ENCODE data around the gene PKIB. TPM values are rescaled to one million over a fixed set of nuclear protein-coding genes. Genes with fewer than 3 reads are reported as not detected.

PKIB gene
- total and polyA plus RNA-seq, 2 of the 4 experiments (the other 2 are of a cell fraction) = 6.3 to 13.1 TPM

DNA sequence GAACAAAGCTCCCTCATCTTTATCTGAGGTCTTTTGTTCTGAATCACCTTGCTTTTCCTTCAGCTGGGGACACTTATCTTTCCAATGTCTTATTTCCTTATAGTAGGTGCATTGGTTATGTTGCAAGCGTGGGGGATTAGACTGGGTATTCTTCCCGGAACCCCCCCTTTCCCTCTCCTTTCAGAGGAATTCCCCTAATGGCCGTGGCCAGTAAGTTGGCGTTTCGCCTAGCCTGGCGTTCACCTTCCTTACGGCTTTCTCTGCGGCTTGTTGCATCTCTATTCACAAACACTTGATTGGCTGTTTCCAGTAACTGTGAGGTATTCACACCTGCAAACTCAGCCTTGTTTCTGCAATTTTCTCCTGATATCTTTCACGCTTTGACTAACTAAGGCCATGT is 136.5 kb downstream of the PKIB start:
- dilution Hi-C loops (cut with HindIII; ENCODE audit: low sequenced_read_pairs, unreplicated experiment) = no loop called here

More for the DNA sequence above, 136.5 kb downstream of the PKIB start:
- H3K27ac ChIP-seq (ENCODE audit: insufficient read depth, low read length) = no peak overlapping the region
- H2AFZ ChIP-seq (replicated peaks; ENCODE audit: low read length, poor library complexity) = no peak overlapping the region
- ChIA-PET POLR2A (ENCODE audit: unreplicated experiment) (no interaction called here), CTCF (interaction anchor here (1.2 to 1.4 kb wide), 2 partner anchors 15 to 92 kb away, joined by 5 to 7 read pairs; no protein-coding TSS in a partner anchor)
- ATAC-seq (ENCODE audit: low read depth) (no peak), DNase-seq (no peak)
- H4K8ac ChIP-seq (ENCODE audit: low read depth in 2 of 2, low read length in 2 of 2) = no peak overlapping the region
- in situ Hi-C loops (cut with MboI; ENCODE audit: low sequenced_read_pairs) = no loop called here
- no peak overlapping the region for H3K14ac ChIP-seq (replicated peaks; ENCODE audit: low read depth, low read length)
- WGBS, 2 experiments (ENCODE audit: extremely low coverage in 2 of 2, insufficient read length in 1 of 2) = 84% methylated on average over 6 of the region's 9 CpGs; no CpG with 5 or more reads in 1 of the 2 experiments
- H2BK15ac ChIP-seq (ENCODE audit: low read depth, low read length) = no peak overlapping the region
- H3K4me3 ChIP-seq (ENCODE audit: insufficient read depth, low read depth, low read length) = no peak overlapping the region
- H3K23ac ChIP-seq (ENCODE audit: low read depth, low read length) = no peak overlapping the region
- no TSS peak for BruUV-seq (replicated peaks)
- H2BK120ac ChIP-seq (ENCODE audit: low read depth, low read length) = no peak overlapping the region
- H3K9ac ChIP-seq (ENCODE audit: low read depth, low read length) = no peak overlapping the region
- no peak overlapping the region for H2AK5ac ChIP-seq (ENCODE audit: low read depth, low read length)
- no peak overlapping the region for H2BK5ac ChIP-seq (ENCODE audit: low read depth, low read length, poor library complexity, severe bottlenecking)
- H3K9me1 ChIP-seq (ENCODE audit: insufficient read depth, low read length) = no peaks in the 10 kb centered on the region
- H3K27me3 ChIP-seq (ENCODE audit: control insufficient read depth, insufficient read depth, low read length) = peaks cover 7% of the 10 kb centered on the region
- no peak for TF ChIP-seq POLR2A (IDR thresholded peaks at IDR 0.05; ENCODE audit: low read depth, low read length)
- TF ChIP-seq, protein P1, sequence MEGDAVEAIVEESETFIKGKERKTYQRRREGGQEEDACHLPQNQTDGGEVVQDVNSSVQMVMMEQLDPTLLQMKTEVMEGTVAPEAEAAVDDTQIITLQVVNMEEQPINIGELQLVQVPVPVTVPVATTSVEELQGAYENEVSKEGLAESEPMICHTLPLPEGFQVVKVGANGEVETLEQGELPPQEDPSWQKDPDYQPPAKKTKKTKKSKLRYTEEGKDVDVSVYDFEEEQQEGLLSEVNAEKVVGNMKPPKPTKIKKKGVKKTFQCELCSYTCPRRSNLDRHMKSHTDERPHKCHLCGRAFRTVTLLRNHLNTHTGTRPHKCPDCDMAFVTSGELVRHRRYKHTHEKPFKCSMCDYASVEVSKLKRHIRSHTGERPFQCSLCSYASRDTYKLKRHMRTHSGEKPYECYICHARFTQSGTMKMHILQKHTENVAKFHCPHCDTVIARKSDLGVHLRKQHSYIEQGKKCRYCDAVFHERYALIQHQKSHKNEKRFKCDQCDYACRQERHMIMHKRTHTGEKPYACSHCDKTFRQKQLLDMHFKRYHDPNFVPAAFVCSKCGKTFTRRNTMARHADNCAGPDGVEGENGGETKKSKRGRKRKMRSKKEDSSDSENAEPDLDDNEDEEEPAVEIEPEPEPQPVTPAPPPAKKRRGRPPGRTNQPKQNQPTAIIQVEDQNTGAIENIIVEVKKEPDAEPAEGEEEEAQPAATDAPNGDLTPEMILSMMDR (conservative IDR thresholded peaks at IDR 0.05; ENCODE audit: low read depth, low read length) = no peak
- no peaks in the 10 kb centered on the region; the same call in 1 of the 2 replicates for H3K4me1 ChIP-seq (ENCODE audit: control insufficient read depth, insufficient read depth, low read length)
- no peak overlapping the region for H2BK20ac ChIP-seq (ENCODE audit: low read depth, low read length)
- no peak overlapping the region for H4K5ac ChIP-seq (ENCODE audit: low read depth, low read length)
- no peak overlapping the region for H3K4me2 ChIP-seq (ENCODE audit: low read depth, low read length)
- H3K4ac ChIP-seq (ENCODE audit: low read depth, low read length) = no peak overlapping the region
- no peaks in the 10 kb centered on the region for H3K9me3 ChIP-seq (ENCODE audit: control insufficient read depth, insufficient read depth, low read length)
- intact Hi-C loops (cut with micrococcal nuclease) = no loop called here
- no peak overlapping the region for H2AK9ac ChIP-seq (replicated peaks; ENCODE audit: low read depth, low read length, poor library complexity)
- no peak overlapping the region for H4K91ac ChIP-seq (ENCODE audit: insufficient read depth, low read depth, low read length)
- no peak overlapping the region for H3K18ac ChIP-seq (ENCODE audit: low read depth, low read length)
- no peaks in the 10 kb centered on the region for H3K79me1 ChIP-seq (ENCODE audit: low read depth in 1 of 2, low read length in 2 of 2)
- no peaks in the 10 kb centered on the region for H4K20me1 ChIP-seq (ENCODE audit: insufficient read depth, low read length)
- H3K56ac ChIP-seq (ENCODE audit: extremely low read depth, insufficient read depth, low read length) = no peak overlapping the region
- no peaks in the 10 kb centered on the region for H3K36me3 ChIP-seq (ENCODE audit: control insufficient read depth, insufficient read depth, low read length)

Data from IMR-90 (cell line).